Omental fat pad (tissue), 4 donors: ENCODE results near the gene FLT1. TPM values are rescaled to one million over a fixed set of nuclear protein-coding genes. Genes with fewer than 3 reads are reported as not detected.

Source experiments
- ATAC-seq: fragments of 150-250 bp; one replicate; pipeline ENCODE4 v1.9.1; 2016; ENCODE audit warnings: mild to moderate bottlenecking, moderate library complexity; ENCODE audit not compliant: low FRiP score
- DNase-seq: peaks from one replicate; pipeline ENCODE4 v3.0.0-alpha.2; 2019; ENCODE audit warnings: low spot score
- CTCF ChIP-seq, 3 donors: fragments of 450-650 bp; IDR thresholded peaks; one replicate each; pipeline ENCODE4 v1.5.1; 2016 to 2017; ENCODE audit warnings: antibody characterized with exemption in 3 of 3, mild to moderate bottlenecking in 3 of 3, moderate library complexity in 2 of 3
- total RNA-seq, 4 donors: library from RNA; depleted of rRNA; stranded (reverse); fragments of >200 nt; gene quantifications; one replicate each; pipeline ENCODE4 v1.1.0, GENCODE V29; 2016

Gene FLT1
- total RNA-seq, 4 donors from 2014 or later = 24.8 to 210 (median 65.7) TPM

GRCh38 chr13:28324181-28324789, 170.6 kb downstream of the FLT1 start:
- ATAC-seq (no peak), DNase-seq (no peak)
- no peak for TF ChIP-seq CTCF (IDR thresholded peaks at IDR 0.05)

- ATAC-seq (no peak), DNase-seq (no peak)
- TF ChIP-seq CTCF (IDR thresholded peaks at IDR 0.05) = no peak
These were observed 172.5 kb downstream of the FLT1 start for GRCh38 chr13:28322256-28322905.

- DNase-seq (no peak), ATAC-seq (no peak)
- TF ChIP-seq CTCF (IDR thresholded peaks at IDR 0.05) = no peak
These were observed 173.2 kb downstream of the FLT1 start for GRCh38 chr13:28321756-28322155.

- ATAC-seq = no peak
- TF ChIP-seq CTCF (IDR thresholded peaks at IDR 0.05) = no peak
- no peak for DNase-seq
These were observed 173.9 kb downstream of the FLT1 start for GRCh38 chr13:28320884-28321574.

GRCh38 chr13:28320209-28320608, 174.7 kb downstream of the FLT1 start:
- ATAC-seq = no peak
- no peak for DNase-seq
- TF ChIP-seq CTCF (IDR thresholded peaks at IDR 0.05) = no peak

GRCh38 chr13:28319528-28319927, 175.4 kb downstream of the FLT1 start:
- ATAC-seq (no peak), DNase-seq (no peak)
- no peak for TF ChIP-seq CTCF (IDR thresholded peaks at IDR 0.05)
